ENCODE measurements around the gene COBL.

COBL gene

GRCh38 chr7:51269911-51270310, 46.7 kb downstream of the COBL start:
- no peak for DNase-seq

GRCh38 chr7:51269321-51269720, 47.3 kb downstream of the COBL start:
- no peak for DNase-seq

GRCh38 chr7:51268859-51269258, 47.8 kb downstream of the COBL start:
- DNase-seq = no peak

- DNase-seq = no peak
These were observed 49.4 kb downstream of the COBL start for GRCh38 chr7:51267169-51267568.

GRCh38 chr7:51265066-51265907, 51.3 kb downstream of the COBL start:
- no peak for DNase-seq

GRCh38 chr7:51263631-51264484, 52.8 kb downstream of the COBL start:
- no peak for DNase-seq

- DNase-seq = no peak
These were observed 53.6 kb downstream of the COBL start for GRCh38 chr7:51262796-51263531.

GRCh38 chr7:51261950-51262795, 54.4 kb downstream of the COBL start:
- no peak for DNase-seq

- DNase-seq = no peak
These were observed 55.3 kb downstream of the COBL start for GRCh38 chr7:51261117-51261835.

GRCh38 chr7:51260516-51260915, 56.1 kb downstream of the COBL start:
- DNase-seq = no peak

GRCh38 chr7:51259766-51260165, 56.8 kb downstream of the COBL start:
- no peak for DNase-seq

GRCh38 chr7:51256916-51257315, 59.7 kb downstream of the COBL start:
- no peak for DNase-seq

GRCh38 chr7:51256209-51256781, 60.3 kb downstream of the COBL start:
- DNase-seq = no peak

GRCh38 chr7:51255536-51256208, 60.9 kb downstream of the COBL start:
- DNase-seq = no peak

- no peak for DNase-seq
These were observed 61.6 kb downstream of the COBL start for GRCh38 chr7:51255036-51255435.

GRCh38 chr7:51253157-51253556, 63.5 kb downstream of the COBL start:
- no peak for DNase-seq

GRCh38 chr7:51251290-51251689, 65.3 kb downstream of the COBL start:
- no peak for DNase-seq

- no peak for DNase-seq
These were observed 66.1 kb downstream of the COBL start for GRCh38 chr7:51250512-51250911.

GRCh38 chr7:51249991-51250390, 66.6 kb downstream of the COBL start:
- no peak for DNase-seq

- DNase-seq = no peak
These were observed 67.2 kb downstream of the COBL start for GRCh38 chr7:51249187-51249945.

Measured in GF-D8 (cell line).